DND-41 (cell line): ENCODE results near the gene VPS37C.

Experiments
- ATAC-seq: fragments of 200-7000 bp; cut with Tn5 transposase; 3 replicates; pipeline ENCODE4 v1.9.1; 2021; ENCODE audit warnings: low read depth; ENCODE audit not compliant: insufficient read depth
- DNase-seq: peaks from one replicate; pipeline ENCODE4 v3.0.0-alpha.2; 2020
- H2AFZ ChIP-seq: 2 replicates; pipeline ENCODE4 v1.6.0; 2012; ENCODE audit warnings: low read depth, low read length
- H3K27ac ChIP-seq: 2 replicates; pipeline ENCODE4 v1.5.1; 2012; ENCODE audit warnings: low read length, inconsistent platforms
- H3K27me3 ChIP-seq: fragments of 200-600 bp; sonication (generic); 2 replicates; pipeline ENCODE4 v1.6.0; 2012; ENCODE audit warnings: low read length, mild to moderate bottlenecking, inconsistent platforms; ENCODE audit not compliant: insufficient read depth, poor library complexity
- H3K36me3 ChIP-seq: 2 replicates; pipeline ENCODE4 v1.5.1; 2012; ENCODE audit warnings: low read length, inconsistent platforms; ENCODE audit not compliant: insufficient read depth
- H3K4me1 ChIP-seq: 2 replicates; pipeline ENCODE4 v1.5.1; 2012; ENCODE audit warnings: mild to moderate bottlenecking, low read length; ENCODE audit not compliant: insufficient read depth
- H3K4me2 ChIP-seq: 2 replicates; pipeline ENCODE4 v1.6.0; 2012; ENCODE audit warnings: mild to moderate bottlenecking, moderate library complexity, low read length, inconsistent platforms; ENCODE audit not compliant: insufficient read depth
- H3K4me3 ChIP-seq, 2 experiments: fragments of 200-600 bp in 1 of 2; shearing (Covaris generic) in 1 of 2; 2 replicates each; pipeline ENCODE4 v1.5.1; 2012 to 2016; ENCODE audit warnings: inconsistent platforms in 2 of 2, low read length in 2 of 2, mild to moderate bottlenecking in 2 of 2, low read depth in 1 of 2, moderate library complexity in 1 of 2
- H3K79me2 ChIP-seq: 2 replicates; pipeline ENCODE4 v1.6.0; 2012; ENCODE audit warnings: low read length, inconsistent platforms; ENCODE audit not compliant: insufficient read depth
- H3K9ac ChIP-seq: 2 replicates; pipeline ENCODE4 v1.6.0; 2012; ENCODE audit warnings: low read depth, mild to moderate bottlenecking, inconsistent platforms, low read length, moderate library complexity
- H3K9me3 ChIP-seq: 2 replicates; pipeline ENCODE4 v1.5.1; 2012; ENCODE audit warnings: low read length, moderate library complexity, mild to moderate bottlenecking, inconsistent platforms; ENCODE audit not compliant: insufficient read depth, severe bottlenecking
- H4K20me1 ChIP-seq: 2 replicates; pipeline ENCODE4 v1.6.0; 2012; ENCODE audit warnings: low read length; ENCODE audit not compliant: insufficient read depth
- CTCF ChIP-seq: IDR thresholded peaks from 2 replicates; pipeline ENCODE4 v1.5.1; 2012; ENCODE audit warnings: borderline replicate concordance, low read length, moderate library complexity, mild to moderate bottlenecking; ENCODE audit not compliant: poor library complexity, severe bottlenecking; ENCODE audit errors: extremely low read depth
- EZH2 ChIP-seq: IDR thresholded peaks from 3 replicates; pipeline ENCODE4 v1.6.1; 2012; ENCODE audit warnings: borderline replicate concordance, low read depth, mild to moderate bottlenecking, moderate library complexity, low read length, inconsistent platforms; ENCODE audit not compliant: severe bottlenecking

The VPS37C gene

DNA sequence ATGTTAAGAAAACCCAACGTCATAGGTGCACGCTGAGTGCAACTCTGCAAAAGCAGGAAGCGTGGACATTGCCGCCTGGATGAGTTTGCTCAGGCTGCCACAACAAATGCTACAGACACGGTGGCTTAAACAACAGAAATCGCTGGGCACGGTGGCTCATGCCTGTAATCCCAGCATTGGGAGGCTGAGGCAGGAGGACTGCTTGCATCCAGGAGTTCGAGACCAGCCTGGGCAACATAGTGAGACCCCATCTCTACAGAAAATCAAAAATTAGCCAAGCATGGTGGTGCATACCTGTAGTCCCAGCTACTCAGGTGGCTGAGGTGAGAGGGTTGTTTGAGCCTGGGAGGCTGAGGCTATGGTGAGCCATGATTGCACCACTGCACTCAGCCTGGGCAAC lies 28.7 kb upstream of the VPS37C start:
- no peak overlapping the region for H3K9ac ChIP-seq
- H3K27me3 ChIP-seq: peaks cover 3% of the 10 kb centered on the region
- no peak for TF ChIP-seq EZH2
- TF ChIP-seq CTCF: no peak
- no peak overlapping the region for H2AFZ ChIP-seq
- H3K36me3 ChIP-seq: no peaks in the 10 kb centered on the region
- H3K4me1 ChIP-seq: no peaks in the 10 kb centered on the region
- no peak overlapping the region for H3K4me3 ChIP-seq
- ATAC-seq: no peak
- no peak overlapping the region for H3K27ac ChIP-seq
- no peak for DNase-seq
- H3K79me2 ChIP-seq: no peaks in the 10 kb centered on the region
- H3K4me2 ChIP-seq: no peak overlapping the region
- H4K20me1 ChIP-seq: no peaks in the 10 kb centered on the region
- H3K9me3 ChIP-seq: no peaks in the 10 kb centered on the region

DNA sequence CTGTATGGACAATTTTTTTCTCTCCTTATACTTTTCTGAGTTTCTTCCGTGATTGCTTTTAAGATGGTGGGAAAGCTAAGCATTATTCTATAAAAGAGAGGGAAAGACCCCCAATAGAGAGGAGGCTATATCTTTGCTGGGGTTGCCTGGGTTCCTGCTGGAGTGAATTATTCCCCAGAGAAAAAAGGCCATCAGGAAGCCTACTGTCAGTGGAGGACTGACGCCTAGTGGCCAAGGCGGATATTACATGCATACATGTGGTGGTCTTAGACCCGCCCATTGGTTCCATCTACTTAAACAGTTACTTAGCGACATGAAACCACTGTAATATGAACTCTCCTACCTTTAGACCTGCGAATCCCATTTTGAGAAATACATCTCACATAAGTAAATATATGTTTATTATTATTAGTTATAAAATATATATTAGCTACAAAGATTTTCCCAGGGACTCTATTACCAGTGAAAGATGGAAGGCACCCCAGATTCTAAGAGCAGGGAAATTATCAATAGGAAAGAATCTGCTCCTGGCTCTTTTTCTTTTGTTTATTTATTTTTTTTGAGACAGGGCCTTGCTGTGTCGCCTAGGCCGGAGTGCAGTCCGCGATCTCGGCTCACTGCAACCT lies 26.4 kb upstream of the VPS37C start:
- Histone ChIP-seq H3K27ac (no peak overlapping the region), H3K9ac (no peak overlapping the region), H3K4me3 (no peak overlapping the region), H3K4me1 (no peaks in the 10 kb centered on the region), H3K4me2 (no peak overlapping the region), H3K36me3 (no peaks in the 10 kb centered on the region), H3K79me2 (no peaks in the 10 kb centered on the region), H2AFZ (no peak overlapping the region), H3K9me3 (no peaks in the 10 kb centered on the region), H4K20me1 (no peaks in the 10 kb centered on the region), H3K27me3 (no peaks in the 10 kb centered on the region)
- peak; percentile 98 for ATAC-seq
- peak; percentile 83 for DNase-seq
- TF ChIP-seq CTCF: peak; percentile 95
- TF ChIP-seq EZH2: no peak

GRCh38 chr11:61186504-61186903 lies 25.3 kb upstream of the VPS37C start:
- TF ChIP-seq EZH2 (no peak), CTCF (no peak)
- Histone ChIP-seq H3K79me2 (no peaks in the 10 kb centered on the region), H3K36me3 (no peaks in the 10 kb centered on the region), H3K27ac (no peak overlapping the region), H3K4me1 (no peaks in the 10 kb centered on the region), H3K9me3 (no peaks in the 10 kb centered on the region), H3K4me2 (no peak overlapping the region), H3K4me3 (no peak overlapping the region), H3K9ac (no peak overlapping the region), H3K27me3 (no peaks in the 10 kb centered on the region), H2AFZ (no peak overlapping the region), H4K20me1 (no peaks in the 10 kb centered on the region)
- DNase-seq (no peak), ATAC-seq (no peak)
